A172 (cell line): Measurements from ENCODE around the gene RGS2. TPM values are rescaled to one million over a fixed set of nuclear protein-coding genes. Genes with fewer than 3 reads are reported as not detected.

Source experiments
- DNase-seq: peaks from one replicate; pipeline ENCODE4 v3.0.0-alpha.2; 2015; ENCODE audit warnings: low spot score
- total RNA-seq: library from RNA; depleted of rRNA; stranded (reverse); fragments of >200 nt; shearing (Covaris generic); gene quantifications from 2 replicates; pipeline ENCODE4 v1.2.3, GENCODE V29; 2014

RGS2 gene
- total RNA-seq, 1 experiment from 2014 or later = 3.8 TPM

DNA sequence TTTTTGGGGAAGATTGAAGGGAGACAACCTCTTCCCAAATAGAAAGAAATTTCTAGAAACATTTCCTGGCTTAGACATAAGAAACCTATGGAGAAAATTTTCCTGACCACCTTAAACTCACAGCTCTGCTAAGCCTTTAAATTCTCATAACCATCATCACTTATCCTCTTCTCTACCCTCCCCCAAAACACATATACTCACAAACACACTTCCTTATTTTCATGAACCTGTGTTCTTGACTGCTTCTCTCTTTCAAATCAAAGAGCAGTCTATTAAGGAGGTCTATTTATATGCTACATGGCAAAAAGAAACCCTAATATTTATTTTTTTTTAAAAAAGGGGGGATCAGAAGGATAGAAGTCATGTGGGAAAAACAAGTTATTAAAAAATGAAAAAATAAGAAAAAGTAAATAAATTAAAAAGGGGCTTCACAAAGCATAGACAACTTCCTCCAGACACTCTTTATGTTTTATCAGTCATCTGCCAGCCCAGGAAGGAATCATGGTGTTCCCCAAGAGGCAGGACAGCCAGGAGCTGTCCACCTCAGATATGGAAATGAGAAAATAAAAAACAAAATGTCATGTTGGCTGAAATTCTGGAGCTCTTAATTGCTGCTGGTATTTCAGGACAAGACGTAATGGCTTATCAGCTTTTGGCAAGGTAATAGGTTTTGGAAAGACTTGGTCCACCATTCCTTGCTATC, 12.8 kb upstream of the RGS2 start:
- no peak for DNase-seq

- no peak for DNase-seq
Measured at GRCh38 chr1:192797143-192797542, 11.7 kb upstream of the RGS2 start.

DNA sequence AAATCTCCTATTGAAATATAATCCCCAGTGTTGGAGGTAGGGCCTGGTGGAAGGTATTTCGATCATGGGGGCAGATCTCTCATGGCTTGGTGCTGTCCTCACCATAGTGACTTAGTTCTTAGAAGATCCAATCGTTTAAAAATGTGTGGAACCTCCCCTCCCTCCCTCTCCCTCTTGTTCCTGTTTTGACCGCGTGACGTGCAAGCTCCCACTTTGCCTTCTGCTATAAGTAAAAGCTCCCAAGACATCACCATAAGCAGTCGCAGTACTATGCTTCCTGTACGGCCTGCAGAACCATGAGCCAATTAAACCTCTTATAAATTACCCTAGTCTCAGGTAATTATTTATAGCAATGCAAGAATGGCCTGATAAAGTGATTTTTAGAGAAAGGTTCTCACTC, 10.9 kb upstream of the RGS2 start:
- DNase-seq = no peak

DNA sequence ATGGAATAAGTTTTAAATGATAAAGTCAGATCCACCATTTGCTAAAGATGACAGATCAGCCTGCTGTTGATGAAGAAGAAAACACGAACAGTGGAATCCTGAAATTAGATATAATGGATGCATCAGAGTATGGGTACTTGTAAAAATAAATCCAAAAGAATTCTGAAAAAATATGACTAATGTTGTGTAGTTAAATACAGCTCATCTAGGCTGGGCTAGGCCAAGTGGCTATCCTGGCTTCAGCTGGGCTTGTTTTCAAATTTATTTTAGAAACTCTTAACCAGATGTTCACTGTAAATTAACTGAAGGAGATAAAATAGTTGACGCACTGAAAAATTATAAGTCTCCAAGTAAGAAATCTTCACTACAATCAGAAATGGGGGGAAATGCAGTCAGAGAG, 7.4 kb upstream of the RGS2 start:
- no peak for DNase-seq

DNA sequence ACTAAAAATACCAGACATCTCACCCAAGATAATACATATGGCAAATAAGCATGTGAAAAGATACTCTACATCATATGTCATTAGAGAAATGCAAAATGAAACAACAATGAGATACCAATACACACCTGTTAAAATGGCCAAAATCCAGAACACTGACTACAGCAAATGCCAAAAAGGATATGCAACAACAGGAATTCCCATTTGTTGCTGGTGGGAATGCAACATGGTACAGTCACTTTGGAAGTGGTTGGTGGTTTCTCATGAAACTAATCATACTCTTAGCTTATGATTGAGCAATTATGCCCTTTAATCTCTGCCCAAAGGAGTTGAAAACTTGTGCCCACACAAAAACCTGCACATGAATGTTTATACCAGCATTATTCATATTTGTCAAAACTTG, 6.4 kb upstream of the RGS2 start:
- DNase-seq = no peak

- no peak for DNase-seq
Measured at GRCh38 chr1:192803501-192803900, 5.3 kb upstream of the RGS2 start.

- peak; percentile 90 for DNase-seq
Measured at GRCh38 chr1:192805832-192806323, 3.0 kb upstream of the RGS2 start.

GRCh38 chr1:192807211-192808162, 1.4 kb upstream of the RGS2 start:
- DNase-seq = peak; percentile 32

GRCh38 chr1:192808163-192808517, 699 bp upstream of the RGS2 start:
- DNase-seq = no peak

- peak; percentile 62 for DNase-seq
Measured at GRCh38 chr1:192809307-192810252, 741 bp downstream of the RGS2 start.

GRCh38 chr1:192810253-192810880, 1.5 kb downstream of the RGS2 start:
- no peak for DNase-seq

DNA sequence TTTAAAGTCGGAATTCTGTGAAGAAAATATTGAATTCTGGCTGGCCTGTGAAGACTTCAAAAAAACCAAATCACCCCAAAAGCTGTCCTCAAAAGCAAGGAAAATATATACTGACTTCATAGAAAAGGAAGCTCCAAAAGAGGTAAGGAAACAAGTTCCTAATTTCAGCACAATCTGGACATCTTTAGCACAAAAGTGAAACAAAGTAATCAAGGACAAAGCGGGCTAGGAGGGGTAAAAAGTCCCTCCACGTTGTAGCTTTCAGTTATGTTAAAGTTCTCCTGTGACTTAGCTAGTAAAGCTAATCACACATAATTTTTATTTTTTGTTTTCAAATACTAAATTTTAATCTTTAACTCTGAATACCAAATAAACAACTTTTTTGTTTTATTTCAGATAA, 2.2 kb downstream of the RGS2 start:
- DNase-seq = no peak

- DNase-seq = no peak
Measured at GRCh38 chr1:192811594-192812239, 2.9 kb downstream of the RGS2 start.

GRCh38 chr1:192812420-192813209, 3.8 kb downstream of the RGS2 start:
- DNase-seq = no peak

DNA sequence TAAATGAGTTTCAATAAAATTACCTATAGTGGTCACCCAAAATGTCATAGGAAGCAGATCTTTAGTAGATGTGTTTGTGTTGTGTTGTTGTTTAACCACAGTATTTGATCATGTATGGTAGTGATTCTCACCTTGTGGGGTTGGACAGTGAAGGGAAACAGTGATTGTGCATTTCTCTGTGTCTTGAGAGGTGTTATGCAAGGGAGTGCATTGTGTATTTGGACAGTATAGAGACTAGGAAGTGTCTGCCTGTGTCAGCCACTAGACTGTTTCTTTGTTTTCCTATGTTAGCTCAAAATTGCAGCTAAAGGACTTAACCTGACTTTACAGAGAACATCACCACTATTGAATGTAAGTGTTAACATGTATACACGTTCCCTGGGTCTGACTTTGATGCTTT, 6.0 kb downstream of the RGS2 start:
- no peak for DNase-seq

- DNase-seq = no peak
Measured at GRCh38 chr1:192817246-192817645, 8.4 kb downstream of the RGS2 start.

GRCh38 chr1:192821296-192821695, 12.5 kb downstream of the RGS2 start:
- no peak for DNase-seq

- DNase-seq = no peak
Measured at GRCh38 chr1:192824511-192824910, 15.7 kb downstream of the RGS2 start.

GRCh38 chr1:192826791-192827546, 18.1 kb downstream of the RGS2 start:
- peak; percentile 75 for DNase-seq
